SK-N-SH (cell line): ENCODE measurements around the gene ST6GALNAC2. TPM values are rescaled to one million over a fixed set of nuclear protein-coding genes. Genes with fewer than 3 reads are reported as not detected.

Experiments
- CTCF ChIA-PET: fragments of 300-600, 350-600 bp; formaldehyde crosslinking; extraction: SDS; loops from one replicate; lab custom pipeline; 2021; lab: Yijun Ruan, JAX
- POLR2A ChIA-PET: fragments of 350-600 bp; sonication (Branson Sonifier 250); formaldehyde crosslinking; extraction: SDS; loops from one replicate; lab custom pipeline; 2020; ENCODE audit warnings: antibody characterized with exemption, inconsistent platforms; lab: Yijun Ruan, JAX
- DNase-seq: peaks from one replicate; pipeline ENCODE4 v3.0.0; 2012
- H2AFZ ChIP-seq: fragments of 200-600 bp; sonication (generic); 2 replicates; pipeline ENCODE4 v1.8.1; 2016; ENCODE audit warnings: antibody characterized with exemption, mild to moderate bottlenecking, low read depth
- H3F3A ChIP-seq: fragments of 200-600 bp; sonication (generic); replicated peaks from 2 replicates; pipeline ENCODE3; 2016; ENCODE audit warnings: antibody characterized with exemption, mild to moderate bottlenecking; ENCODE audit not compliant: insufficient read depth
- H3K27ac ChIP-seq, 2 experiments: fragments of 200-500 bp in 1 of 2; fragments of 200-600 bp in 1 of 2; sonication (Bioruptor generic) in 1 of 2; sonication (generic), shearing (Covaris generic) in 1 of 2; 2 replicates each; pipeline versions ENCODE4 v1.5.1 to v1.6.1; 2014 to 2016; ENCODE audit warnings: low read depth in 2 of 2, inconsistent platforms in 1 of 2, low read length in 1 of 2, mild to moderate bottlenecking in 1 of 2, mixed read lengths in 1 of 2
- H3K27me3 ChIP-seq: fragments of 200-600 bp; sonication (generic), shearing (Covaris generic); 2 replicates; pipeline ENCODE4 v1.6.1; 2016; ENCODE audit warnings: mixed run types; ENCODE audit not compliant: insufficient read depth
- H3K36me3 ChIP-seq, 2 experiments: fragments of 200-500 bp in 1 of 2; fragments of 200-600 bp in 1 of 2; sonication (Bioruptor generic) in 1 of 2; sonication (generic) in 1 of 2; replicated peaks in 1 of 2; 2 replicates each; pipeline versions ENCODE3 to v1.5.1; 2014 to 2016; ENCODE audit warnings: low read length in 1 of 2, mild to moderate bottlenecking in 1 of 2; ENCODE audit not compliant: insufficient read depth in 2 of 2, control insufficient read depth in 1 of 2
- H3K4me1 ChIP-seq, 2 experiments: fragments of 200-500 bp in 1 of 2; fragments of 200-600 bp in 1 of 2; sonication (Bioruptor generic) in 1 of 2; sonication (generic), shearing (Covaris generic) in 1 of 2; 2 replicates each; pipeline versions ENCODE4 v1.5.1 to v1.6.1; 2014 to 2016; ENCODE audit warnings: low read depth in 1 of 2, low read length in 1 of 2, mixed run types in 1 of 2; ENCODE audit not compliant: insufficient read depth in 2 of 2, control insufficient read depth in 1 of 2
- H3K4me2 ChIP-seq: fragments of 200-600 bp; sonication (generic), shearing (Covaris generic); 2 replicates; pipeline ENCODE4 v1.6.1; 2017; ENCODE audit warnings: mixed run types
- H3K4me3 ChIP-seq, 2 experiments: fragments of 200-500 bp in 1 of 2; fragments of 200-600 bp in 1 of 2; sonication (Bioruptor generic) in 1 of 2; sonication (generic), shearing (Covaris generic) in 1 of 2; 2 replicates each; pipeline versions ENCODE4 v1.5.1 to v1.8.1; 2014 to 2016; ENCODE audit warnings: low read depth in 2 of 2, inconsistent platforms in 1 of 2, low read length in 1 of 2, mild to moderate bottlenecking in 1 of 2, mixed read lengths in 1 of 2, moderate library complexity in 1 of 2
- H3K79me2 ChIP-seq: fragments of 200-600 bp; sonication (generic); 2 replicates; pipeline ENCODE4 v1.8.1; 2017; ENCODE audit warnings: mild to moderate bottlenecking; ENCODE audit not compliant: insufficient read depth
- H3K9ac ChIP-seq: fragments of 200-600 bp; sonication (generic); 2 replicates; pipeline ENCODE4 v1.6.1; 2017; ENCODE audit warnings: mixed run types
- H3K9me2 ChIP-seq: fragments of 200-600 bp; sonication (generic); 2 replicates; pipeline ENCODE4 v1.6.1; 2017; ENCODE audit warnings: mixed run types
- H3K9me3 ChIP-seq: fragments of 200-600 bp; sonication (generic); 2 replicates; pipeline ENCODE4 v1.6.1; 2017; ENCODE audit warnings: mixed run types, mild to moderate bottlenecking, moderate library complexity
- H4K20me1 ChIP-seq: fragments of 200-600 bp; sonication (generic); 2 replicates; pipeline ENCODE4 v1.6.1; 2017; ENCODE audit warnings: mild to moderate bottlenecking, mixed run types; ENCODE audit not compliant: insufficient read depth
- CHD2 ChIP-seq: fragments of 150-350 bp; IDR thresholded peaks from 2 replicates; pipeline ENCODE4 v1.6.1; 2018; ENCODE audit warnings: low read length; ENCODE audit not compliant: partially characterized antibody
- EP300 ChIP-seq, 2 experiments: IDR thresholded peaks; 2 replicates each; pipeline versions ENCODE4 v1.4.0 to v1.6.1; 2012; ENCODE audit warnings: borderline replicate concordance in 1 of 2, low read depth in 1 of 2, low read length in 1 of 2
- GATA2 ChIP-seq: sonication (generic); formaldehyde crosslinking; IDR thresholded peaks from 2 replicates; pipeline ENCODE4 v1.5.0; 2020; ENCODE audit warnings: mild to moderate bottlenecking, missing genetic modification reagents
- MXI1 ChIP-seq: IDR thresholded peaks from 2 replicates; pipeline ENCODE4 v1.6.1; 2012; ENCODE audit warnings: mild to moderate bottlenecking, low read depth, low read length, improper control_type of control experiment
- NFIC ChIP-seq: IDR thresholded peaks from 2 replicates; pipeline ENCODE4 v1.4.0; 2012; ENCODE audit warnings: borderline replicate concordance
- NRF1 ChIP-seq: IDR thresholded peaks from 2 replicates; pipeline ENCODE4 v1.6.1; 2012; ENCODE audit warnings: low read depth, mild to moderate bottlenecking, low read length
- RCOR1 ChIP-seq: fragments of 150-350 bp; IDR thresholded peaks from 2 replicates; pipeline ENCODE4 v1.6.1; 2017; ENCODE audit warnings: antibody characterized with exemption, low read length
- SMC3 ChIP-seq: IDR thresholded peaks from 2 replicates; pipeline ENCODE4 v1.6.1; 2012; ENCODE audit warnings: low read depth, low read length, improper control_type of control experiment
- TCF12 ChIP-seq: IDR thresholded peaks from 2 replicates; pipeline ENCODE4 v1.4.0; 2012
- YY1 ChIP-seq: IDR thresholded peaks from 2 replicates; pipeline ENCODE4 v1.4.0; 2012; ENCODE audit warnings: low read depth, mild to moderate bottlenecking
- WGBS: methylation state at CpG from one replicate; pipeline ENCODE4 v1.1.6; 2017; ENCODE audit warnings: low lambda C conversion rate; 5-methylcytosine and 5-hydroxymethylcytosine counted together
- polyA plus RNA-seq, 3 experiments: library from polyadenylated mRNA; depleted of rRNA; stranded (reverse); fragments of >200 nt; gene quantifications; 2 replicates each; pipeline ENCODE4 v1.2.3, GENCODE V29; 2012
- TF ChIP-seq, protein P1 (sequence below): IDR thresholded peaks from 2 replicates; pipeline ENCODE4 v1.4.0; 2012; ENCODE audit warnings: low read depth
- TF ChIP-seq, protein P2 (sequence below): IDR thresholded peaks from 2 replicates; pipeline ENCODE4 v1.6.1; 2012; ENCODE audit warnings: mild to moderate bottlenecking, low read depth, low read length, moderate library complexity
- TF ChIP-seq, protein P3 (sequence below): IDR thresholded peaks from 2 replicates; pipeline ENCODE4; 2012

ST6GALNAC2 gene
- polyA plus RNA-seq, 1 of the 3 experiments (the other 2 are of a cell fraction): 0.94 TPM

DNA sequence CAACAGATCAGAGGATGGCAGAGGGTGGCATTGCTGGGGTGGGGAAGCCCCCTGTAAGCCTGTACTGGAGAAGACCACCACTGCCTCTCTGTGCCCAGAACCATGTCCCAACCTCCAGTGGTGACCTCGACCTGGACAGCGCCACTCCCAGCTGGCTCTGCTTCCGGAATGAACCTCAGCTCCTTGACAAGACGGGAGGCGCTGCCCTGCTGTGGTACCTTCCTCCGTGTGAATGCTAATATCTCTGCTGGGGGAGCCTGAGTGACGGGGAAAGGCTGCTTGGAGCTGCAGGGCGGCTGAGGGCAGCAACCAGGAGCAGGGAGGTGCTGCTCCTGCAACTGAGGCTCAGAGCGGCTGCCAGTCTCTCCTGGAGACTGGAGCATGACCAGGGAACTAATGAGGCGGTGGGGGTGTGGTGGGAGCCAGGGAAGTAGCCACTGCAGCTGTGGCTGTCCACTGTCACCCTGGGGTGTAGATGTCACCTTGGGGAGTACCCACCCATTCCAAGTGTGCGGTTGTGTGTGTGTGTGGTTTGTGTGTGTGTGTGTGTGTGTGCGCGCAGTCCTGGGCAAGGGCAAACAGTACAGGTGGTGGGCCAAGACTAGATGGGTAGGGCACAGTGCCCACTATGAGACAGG, 39.6 kb downstream of the ST6GALNAC2 start:
- no peaks in the 10 kb centered on the region for H3K9me3 ChIP-seq
- peak; percentile 30 for DNase-seq
- peaks cover 11% of the 10 kb centered on the region; the same call in 1 of the 2 replicates for H3K27me3 ChIP-seq
- H3K4me2 ChIP-seq: peak overlapping the region; percentile 68
- H3K79me2 ChIP-seq: no peaks in the 10 kb centered on the region
- CTCF ChIA-PET: interaction anchor here (0.6 to 15.7 kb wide), 32 partner anchors 8 to 808 kb away, joined by 3 to 679 read pairs (median 5); partner anchors contain the start of genes AANAT, CYGB, RHBDF2 and ST6GALNAC2
- TF ChIP-seq, protein P1, sequence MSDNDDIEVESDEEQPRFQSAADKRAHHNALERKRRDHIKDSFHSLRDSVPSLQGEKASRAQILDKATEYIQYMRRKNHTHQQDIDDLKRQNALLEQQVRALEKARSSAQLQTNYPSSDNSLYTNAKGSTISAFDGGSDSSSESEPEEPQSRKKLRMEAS: no peak
- TF ChIP-seq MXI1 (peak; percentile 50), RCOR1 (no peak)
- TF ChIP-seq, protein P2, sequence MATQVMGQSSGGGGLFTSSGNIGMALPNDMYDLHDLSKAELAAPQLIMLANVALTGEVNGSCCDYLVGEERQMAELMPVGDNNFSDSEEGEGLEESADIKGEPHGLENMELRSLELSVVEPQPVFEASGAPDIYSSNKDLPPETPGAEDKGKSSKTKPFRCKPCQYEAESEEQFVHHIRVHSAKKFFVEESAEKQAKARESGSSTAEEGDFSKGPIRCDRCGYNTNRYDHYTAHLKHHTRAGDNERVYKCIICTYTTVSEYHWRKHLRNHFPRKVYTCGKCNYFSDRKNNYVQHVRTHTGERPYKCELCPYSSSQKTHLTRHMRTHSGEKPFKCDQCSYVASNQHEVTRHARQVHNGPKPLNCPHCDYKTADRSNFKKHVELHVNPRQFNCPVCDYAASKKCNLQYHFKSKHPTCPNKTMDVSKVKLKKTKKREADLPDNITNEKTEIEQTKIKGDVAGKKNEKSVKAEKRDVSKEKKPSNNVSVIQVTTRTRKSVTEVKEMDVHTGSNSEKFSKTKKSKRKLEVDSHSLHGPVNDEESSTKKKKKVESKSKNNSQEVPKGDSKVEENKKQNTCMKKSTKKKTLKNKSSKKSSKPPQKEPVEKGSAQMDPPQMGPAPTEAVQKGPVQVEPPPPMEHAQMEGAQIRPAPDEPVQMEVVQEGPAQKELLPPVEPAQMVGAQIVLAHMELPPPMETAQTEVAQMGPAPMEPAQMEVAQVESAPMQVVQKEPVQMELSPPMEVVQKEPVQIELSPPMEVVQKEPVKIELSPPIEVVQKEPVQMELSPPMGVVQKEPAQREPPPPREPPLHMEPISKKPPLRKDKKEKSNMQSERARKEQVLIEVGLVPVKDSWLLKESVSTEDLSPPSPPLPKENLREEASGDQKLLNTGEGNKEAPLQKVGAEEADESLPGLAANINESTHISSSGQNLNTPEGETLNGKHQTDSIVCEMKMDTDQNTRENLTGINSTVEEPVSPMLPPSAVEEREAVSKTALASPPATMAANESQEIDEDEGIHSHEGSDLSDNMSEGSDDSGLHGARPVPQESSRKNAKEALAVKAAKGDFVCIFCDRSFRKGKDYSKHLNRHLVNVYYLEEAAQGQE: peak; percentile 27; the same call in 1 of the 2 replicates
- peaks cover 11% of the 10 kb centered on the region for H4K20me1 ChIP-seq
- no peak overlapping the region for H2AFZ ChIP-seq
- peaks cover 12% of the 10 kb centered on the region for H3F3A ChIP-seq
- no peaks in the 10 kb centered on the region for H3K36me3 ChIP-seq
- H3K4me3 ChIP-seq: peak overlapping the region in 1 of 2 experiments; percentile 39; a peak in 1 of 4 replicates
- H3K4me1 ChIP-seq: peaks cover 25 to 68% of the 10 kb centered on the region in 2 experiments
- POLR2A ChIA-PET: interaction anchor here (0.6 to 5.2 kb wide), 11 partner anchors 8 to 164 kb away, joined by 3 to 245 read pairs (median 10); partner anchors contain the start of genes CYGB and MXRA7
- no peaks in the 10 kb centered on the region for H3K9me2 ChIP-seq
- H3K9ac ChIP-seq: no peak overlapping the region
- 78% methylated on average over 11 of the region's 13 CpGs for WGBS
- peak overlapping the region; percentile 57 to 99; a peak in 3 of 4 replicates for H3K27ac ChIP-seq

DNA sequence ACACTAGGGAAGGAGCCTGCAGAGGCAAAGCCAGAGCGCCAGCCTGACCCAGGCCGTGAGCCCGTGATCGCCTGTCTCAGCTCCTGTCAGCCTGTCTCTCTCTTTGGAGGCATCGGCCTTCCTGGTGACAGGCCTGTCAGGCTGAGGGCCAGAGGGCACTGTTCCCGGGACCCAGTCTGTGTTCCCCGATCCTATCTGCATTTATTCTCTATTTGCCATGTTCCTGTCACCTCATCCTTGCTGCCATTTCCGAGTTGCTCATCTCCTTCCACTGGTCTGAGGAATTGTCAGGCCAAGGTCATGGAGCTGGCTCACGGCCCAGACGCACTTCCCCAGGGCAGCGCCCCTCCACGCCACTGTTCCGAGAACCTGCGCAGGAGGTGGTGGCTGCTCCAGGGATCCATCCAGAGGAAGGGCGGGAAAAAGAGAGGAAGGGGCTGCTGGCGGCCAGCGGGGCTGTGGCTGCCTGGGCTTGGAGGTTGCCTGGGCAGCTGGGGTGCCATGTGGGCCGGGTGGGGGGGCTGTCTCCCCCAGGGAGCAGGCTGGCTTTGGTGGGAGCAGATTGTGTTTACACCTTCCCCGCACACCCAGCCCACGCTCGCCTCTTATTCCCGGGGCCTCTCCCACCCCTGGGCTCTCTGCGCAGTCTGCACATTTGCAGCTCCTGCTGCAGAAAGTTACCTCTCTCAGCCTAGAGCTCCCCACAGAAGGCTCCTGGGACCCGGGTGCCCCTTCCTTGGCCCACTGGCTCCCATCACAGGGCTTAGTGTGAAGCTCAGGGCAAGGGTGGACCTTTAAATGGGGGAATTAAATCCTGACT, 40.9 kb downstream of the ST6GALNAC2 start:
- Histone ChIP-seq H3K4me1 (peaks cover 25 to 76% of the 10 kb centered on the region in 2 experiments), H3K4me2 (peak overlapping the region; percentile 58; the same call in 1 of the 2 replicates), H3K27me3 (peaks cover 11% of the 10 kb centered on the region; the same call in 1 of the 2 replicates), H3F3A (peaks cover 12% of the 10 kb centered on the region), H3K9ac (no peak overlapping the region), H3K4me3 (peak overlapping the region in 1 of 2 experiments; percentile 39; a peak in 2 of 4 replicates), H3K36me3 (no peaks in the 10 kb centered on the region), H3K27ac (peak overlapping the region; percentile 12 to 99; a peak in 3 of 4 replicates), H2AFZ (no peak overlapping the region), H3K79me2 (no peaks in the 10 kb centered on the region), H3K9me2 (no peaks in the 10 kb centered on the region), H4K20me1 (peaks cover 11% of the 10 kb centered on the region), H3K9me3 (no peaks in the 10 kb centered on the region)
- ChIA-PET POLR2A (interaction anchor here (1.1 to 5.2 kb wide), 16 partner anchors 9 to 297 kb away, joined by 3 to 245 read pairs (median 6); partner anchors contain the start of genes CYGB, JMJD6, METTL23 and MFSD11), CTCF (interaction anchor here (0.9 to 15.7 kb wide), 23 partner anchors 8 to 191 kb away, joined by 3 to 679 read pairs (median 4); partner anchors contain the start of genes AANAT, CYGB, PRPSAP1 and RHBDF2)
- TF ChIP-seq GATA2 (CRISPR knock-in tag) (peak; percentile 84), CHD2 (peak; percentile 60), NFIC (peak; percentile 75), NRF1 (peak; percentile 59), TCF12 (peak; percentile 36; the same call in 1 of the 2 replicates), SMC3 (no peak; the same call in 1 of the 2 replicates), YY1 (no peak; the same call in 1 of the 2 replicates), EP300 (IDR thresholded peaks at IDR 0.05; ENCODE audit: borderline replicate concordance in 1 of 2, low read depth in 1 of 2, low read length in 1 of 2) (peak in 1 of 2 experiments; percentile 62; a peak in 1 of 4 replicates)
- TF ChIP-seq, protein P3, sequence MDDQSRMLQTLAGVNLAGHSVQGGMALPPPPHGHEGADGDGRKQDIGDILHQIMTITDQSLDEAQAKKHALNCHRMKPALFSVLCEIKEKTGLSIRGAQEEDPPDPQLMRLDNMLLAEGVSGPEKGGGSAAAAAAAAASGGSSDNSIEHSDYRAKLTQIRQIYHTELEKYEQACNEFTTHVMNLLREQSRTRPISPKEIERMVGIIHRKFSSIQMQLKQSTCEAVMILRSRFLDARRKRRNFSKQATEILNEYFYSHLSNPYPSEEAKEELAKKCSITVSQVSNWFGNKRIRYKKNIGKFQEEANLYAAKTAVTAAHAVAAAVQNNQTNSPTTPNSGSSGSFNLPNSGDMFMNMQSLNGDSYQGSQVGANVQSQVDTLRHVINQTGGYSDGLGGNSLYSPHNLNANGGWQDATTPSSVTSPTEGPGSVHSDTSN: peak; percentile 8; the same call in 1 of the 2 replicates
- 35% methylated on average over 23 of the region's 24 CpGs for WGBS
- DNase-seq: peak; percentile 80
